ENCODE data around the gene GTF2H4. TPM values are rescaled to one million over a fixed set of nuclear protein-coding genes. Genes with fewer than 3 reads are reported as not detected.

The GTF2H4 gene
- total RNA-seq, 1 experiment from 2014 or later = 43.9 TPM

DNA sequence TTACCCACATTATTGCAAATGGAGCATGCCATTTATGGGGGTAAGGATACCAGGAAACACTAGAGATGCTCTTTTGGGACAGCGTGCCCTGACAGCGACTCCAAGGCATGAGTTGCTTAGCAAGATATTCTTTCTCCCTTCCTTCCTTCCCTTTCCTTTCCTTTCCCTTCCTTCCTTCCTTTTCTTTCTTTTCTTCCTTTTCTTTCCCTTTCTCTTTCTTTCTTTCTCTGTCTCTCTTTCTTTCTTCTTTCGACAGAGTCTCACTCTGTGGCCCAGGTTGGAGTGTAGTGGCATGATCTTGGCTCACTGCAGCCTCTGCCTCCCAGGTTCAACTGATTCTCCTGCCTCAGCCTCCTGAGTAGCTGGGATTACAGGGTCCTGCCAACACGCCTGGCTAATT lies 36.0 kb downstream of the GTF2H4 start:
- TF ChIP-seq, protein P1, sequence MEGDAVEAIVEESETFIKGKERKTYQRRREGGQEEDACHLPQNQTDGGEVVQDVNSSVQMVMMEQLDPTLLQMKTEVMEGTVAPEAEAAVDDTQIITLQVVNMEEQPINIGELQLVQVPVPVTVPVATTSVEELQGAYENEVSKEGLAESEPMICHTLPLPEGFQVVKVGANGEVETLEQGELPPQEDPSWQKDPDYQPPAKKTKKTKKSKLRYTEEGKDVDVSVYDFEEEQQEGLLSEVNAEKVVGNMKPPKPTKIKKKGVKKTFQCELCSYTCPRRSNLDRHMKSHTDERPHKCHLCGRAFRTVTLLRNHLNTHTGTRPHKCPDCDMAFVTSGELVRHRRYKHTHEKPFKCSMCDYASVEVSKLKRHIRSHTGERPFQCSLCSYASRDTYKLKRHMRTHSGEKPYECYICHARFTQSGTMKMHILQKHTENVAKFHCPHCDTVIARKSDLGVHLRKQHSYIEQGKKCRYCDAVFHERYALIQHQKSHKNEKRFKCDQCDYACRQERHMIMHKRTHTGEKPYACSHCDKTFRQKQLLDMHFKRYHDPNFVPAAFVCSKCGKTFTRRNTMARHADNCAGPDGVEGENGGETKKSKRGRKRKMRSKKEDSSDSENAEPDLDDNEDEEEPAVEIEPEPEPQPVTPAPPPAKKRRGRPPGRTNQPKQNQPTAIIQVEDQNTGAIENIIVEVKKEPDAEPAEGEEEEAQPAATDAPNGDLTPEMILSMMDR (conservative IDR thresholded peaks at IDR 0.05) = no peak
- no peak for TF ChIP-seq EZH2 (IDR thresholded peaks at IDR 0.05; ENCODE audit: low read depth)
- CTCF ChIA-PET = no interaction called here
- no peak overlapping the region for H3K4me3 ChIP-seq
- H3K79me2 ChIP-seq (ENCODE audit: low read depth) = no peaks in the 10 kb centered on the region
- H3K36me3 ChIP-seq (ENCODE audit: low read depth) = no peaks in the 10 kb centered on the region
- H3K9me2 ChIP-seq (ENCODE audit: insufficient read depth) = no peaks in the 10 kb centered on the region
- H3K27ac ChIP-seq = no peak overlapping the region
- peaks cover 5% of the 10 kb centered on the region; the same call in 1 of the 2 replicates for H3F3A ChIP-seq (ENCODE audit: insufficient read depth, low read depth)
- intact Hi-C loops (cut with micrococcal nuclease; ENCODE audit: unreplicated experiment) = no loop called here
- H3K4me2 ChIP-seq = no peak overlapping the region
- H3K9me3 ChIP-seq (ENCODE audit: insufficient read depth, low read depth) = no peaks in the 10 kb centered on the region
- H4K20me1 ChIP-seq (ENCODE audit: insufficient read depth) = no peaks in the 10 kb centered on the region
- BruUV-seq (replicated peaks) = no TSS peak
- POLR2A ChIA-PET (ENCODE audit: unreplicated experiment) = no interaction called here
- peaks cover 8% of the 10 kb centered on the region; the same call in 1 of the 2 replicates for H3K4me1 ChIP-seq (replicated peaks; ENCODE audit: insufficient read depth)
- DNase-seq = no peak
- H2AFZ ChIP-seq = no peak overlapping the region
- H3K27me3 ChIP-seq (ENCODE audit: insufficient read depth, low read depth) = 0 out of 2 replicates have a peak, but pooled peaks cover 3% of the 10 kb centered on the region

DNA sequence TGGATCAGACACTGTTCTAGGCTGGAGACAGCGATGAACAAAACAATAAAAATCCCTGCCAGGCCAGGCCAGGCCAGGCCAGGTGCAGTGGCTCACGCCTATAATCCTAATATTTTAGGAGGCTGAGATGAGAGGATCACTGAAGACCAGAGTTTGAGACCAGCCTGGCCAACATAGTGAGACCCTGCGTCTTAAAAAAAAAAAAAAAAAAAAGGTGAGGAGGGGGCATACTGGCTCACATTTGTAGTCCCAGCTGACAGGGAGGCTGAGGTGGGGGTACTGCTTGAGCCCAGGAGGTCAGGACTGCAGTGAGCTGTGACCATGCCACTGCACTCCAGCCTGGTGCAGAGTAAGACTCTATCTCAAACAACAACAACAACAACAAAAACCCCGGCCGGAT lies 37.3 kb downstream of the GTF2H4 start:
- no peak for TF ChIP-seq EZH2 (IDR thresholded peaks at IDR 0.05; ENCODE audit: low read depth)
- TF ChIP-seq, protein P1 (conservative IDR thresholded peaks at IDR 0.05) = no peak
- Histone ChIP-seq H2AFZ (no peak overlapping the region), H4K20me1 (ENCODE audit: insufficient read depth) (no peaks in the 10 kb centered on the region), H3K4me2 (no peak overlapping the region), H3K4me3 (no peak overlapping the region), H3K9me2 (ENCODE audit: insufficient read depth) (no peaks in the 10 kb centered on the region), H3K79me2 (ENCODE audit: low read depth) (no peaks in the 10 kb centered on the region), H3K9me3 (ENCODE audit: insufficient read depth, low read depth) (no peaks in the 10 kb centered on the region), H3K36me3 (ENCODE audit: low read depth) (no peaks in the 10 kb centered on the region), H3K27ac (no peak overlapping the region), H3K27me3 (ENCODE audit: insufficient read depth, low read depth) (0 out of 2 replicates have a peak, but pooled peaks cover 3% of the 10 kb centered on the region), H3F3A (ENCODE audit: insufficient read depth, low read depth) (peaks cover 5% of the 10 kb centered on the region; the same call in 1 of the 2 replicates), H3K4me1 (replicated peaks; ENCODE audit: insufficient read depth) (peaks cover 4% of the 10 kb centered on the region; the same call in 1 of the 2 replicates)
- intact Hi-C loops (cut with micrococcal nuclease; ENCODE audit: unreplicated experiment) = no loop called here
- ChIA-PET CTCF (interaction anchor here (0.5 kb wide), 1 partner anchor 132 kb away, joined by 4 read pairs; no protein-coding TSS in a partner anchor), POLR2A (ENCODE audit: unreplicated experiment) (interaction anchor here (0.6 kb wide), 1 partner anchor 953 kb away, joined by 8 read pairs; no protein-coding TSS in a partner anchor)
- no TSS peak for BruUV-seq (replicated peaks)
- no peak for DNase-seq

DNA sequence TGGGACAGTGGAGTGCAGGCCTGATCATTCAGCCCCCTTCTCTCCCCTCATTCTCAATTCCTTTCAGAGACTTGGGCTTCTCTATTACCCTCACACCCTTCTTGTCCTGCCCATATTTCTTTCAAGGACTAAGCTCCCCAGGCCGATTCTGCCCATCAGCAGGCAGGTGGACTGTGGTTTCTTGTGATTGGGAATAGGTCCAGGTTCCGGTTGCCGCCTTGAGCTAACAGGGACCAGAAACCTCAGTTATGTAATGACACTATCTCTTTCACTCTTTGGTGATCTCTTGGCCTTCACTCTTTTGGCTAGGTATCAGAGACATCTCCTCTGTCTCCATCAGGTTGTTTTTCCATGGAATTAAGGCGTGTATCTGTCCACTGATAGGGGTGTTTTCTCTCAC lies 39.2 kb downstream of the GTF2H4 start:
- Histone ChIP-seq H3K4me2 (no peak overlapping the region), H3K4me3 (no peak overlapping the region), H3K27me3 (ENCODE audit: insufficient read depth, low read depth) (peaks cover 10% of the 10 kb centered on the region; the same call in 1 of the 2 replicates), H3K36me3 (ENCODE audit: low read depth) (no peaks in the 10 kb centered on the region), H3K9me2 (ENCODE audit: insufficient read depth) (no peaks in the 10 kb centered on the region), H3F3A (ENCODE audit: insufficient read depth, low read depth) (peaks cover 5% of the 10 kb centered on the region; the same call in 1 of the 2 replicates), H3K9me3 (ENCODE audit: insufficient read depth, low read depth) (no peaks in the 10 kb centered on the region), H2AFZ (no peak overlapping the region), H3K79me2 (ENCODE audit: low read depth) (no peaks in the 10 kb centered on the region), H3K27ac (no peak overlapping the region), H4K20me1 (ENCODE audit: insufficient read depth) (no peaks in the 10 kb centered on the region), H3K4me1 (replicated peaks; ENCODE audit: insufficient read depth) (peaks cover 3% of the 10 kb centered on the region; the same call in 1 of the 2 replicates)
- ChIA-PET POLR2A (ENCODE audit: unreplicated experiment) (no interaction called here), CTCF (no interaction called here)
- no peak for DNase-seq
- TF ChIP-seq EZH2 (IDR thresholded peaks at IDR 0.05; ENCODE audit: low read depth) = no peak
- TF ChIP-seq, protein P1 (conservative IDR thresholded peaks at IDR 0.05) = no peak
- intact Hi-C loops (cut with micrococcal nuclease; ENCODE audit: unreplicated experiment) = no loop called here
- BruUV-seq (replicated peaks) = no TSS peak

Measured in PC-9 (cell line).